ENCODE results near the gene RAPGEF4.
A peak's percentile ranks its signal among the peaks of the same experiment; 100 is the strongest.
"Not testable (repeated sequence)": the region's sequence is repeated elsewhere in the genome, so short reads cannot be mapped to it uniquely, and the experiment has no call there.

The RAPGEF4 gene

GRCh38 chr2:173064151-173064805 lies 328.6 kb downstream of the RAPGEF4 start:
- DNase-seq (ENCODE audit: low spot score): no peak

GRCh38 chr2:173066887-173067676 lies 331.4 kb downstream of the RAPGEF4 start:
- no peak for DNase-seq (ENCODE audit: low spot score)

GRCh38 chr2:173075056-173075780 lies 339.6 kb downstream of the RAPGEF4 start:
- no peak for DNase-seq (ENCODE audit: low spot score)

GRCh38 chr2:173075781-173076580 lies 340.3 kb downstream of the RAPGEF4 start, which contains the start of gene MAP3K20:
Gene MAP3K20, plus strand, starts transcription at chr2:173075846. Its CDS starts 15,186 bp downstream, at chr2:173091032.
- DNase-seq (ENCODE audit: low spot score): peak; percentile 59

- DNase-seq (ENCODE audit: low spot score): peak; percentile 35
These were observed 341.1 kb downstream of the RAPGEF4 start for GRCh38 chr2:173076581-173077345.

GRCh38 chr2:173077506-173078177 lies 342.0 kb downstream of the RAPGEF4 start:
- no peak for DNase-seq (ENCODE audit: low spot score)

GRCh38 chr2:173079141-173079540 lies 343.5 kb downstream of the RAPGEF4 start:
- DNase-seq (ENCODE audit: low spot score): no peak

- no peak for DNase-seq (ENCODE audit: low spot score)
These were observed 344.6 kb downstream of the RAPGEF4 start for GRCh38 chr2:173079973-173080860.

GRCh38 chr2:173086518-173087213 lies 351.0 kb downstream of the RAPGEF4 start:
- DNase-seq (ENCODE audit: low spot score): no peak

- DNase-seq (ENCODE audit: low spot score): no peak
These were observed 351.6 kb downstream of the RAPGEF4 start for GRCh38 chr2:173087214-173087581.

GRCh38 chr2:173087793-173088496 lies 352.3 kb downstream of the RAPGEF4 start:
- no peak for DNase-seq (ENCODE audit: low spot score)

- DNase-seq (ENCODE audit: low spot score): no peak
These were observed 354.7 kb downstream of the RAPGEF4 start for GRCh38 chr2:173090276-173090877.

- DNase-seq (ENCODE audit: low spot score): no peak
These were observed 355.5 kb downstream of the RAPGEF4 start for GRCh38 chr2:173090973-173091660.

- DNase-seq (ENCODE audit: low spot score): no peak
These were observed 356.3 kb downstream of the RAPGEF4 start for GRCh38 chr2:173091910-173092309.

- DNase-seq (ENCODE audit: low spot score): no peak
These were observed 357.3 kb downstream of the RAPGEF4 start for GRCh38 chr2:173092844-173093402.

GRCh38 chr2:173093617-173094016 lies 358.0 kb downstream of the RAPGEF4 start:
- DNase-seq (ENCODE audit: low spot score): not testable (repeated sequence)

GRCh38 chr2:173094731-173095130 lies 359.1 kb downstream of the RAPGEF4 start:
- no peak for DNase-seq (ENCODE audit: low spot score)

All from germinal center (tissue), 1 donor.